G401.6 (cell line): ENCODE data around the gene LAIR2.
"Not testable (repeated sequence)": the region's sequence is repeated elsewhere in the genome, so short reads cannot be mapped to it uniquely, and the experiment has no call there.

ENCODE experiments used
- FAIRE-seq: peaks from 2 replicates; lab custom pipeline; 2012; peaks lifted over from hg19 to GRCh38; lab: Jason Lieb, UNC

LAIR2 gene

GRCh38 chr19:54464630-54465425 lies 37.8 kb upstream of the LAIR2 start:
- peak; percentile 62 for FAIRE-seq

GRCh38 chr19:54465426-54466109 lies 37.1 kb upstream of the LAIR2 start:
- FAIRE-seq, result no peak

- FAIRE-seq, result not testable (repeated sequence)
Observed at GRCh38 chr19:54466110-54466480, 36.5 kb upstream of the LAIR2 start.

GRCh38 chr19:54469496-54469934 lies 33.1 kb upstream of the LAIR2 start:
- FAIRE-seq, result no peak

GRCh38 chr19:54470276-54470887 lies 32.2 kb upstream of the LAIR2 start:
- FAIRE-seq, result no peak

- no peak for FAIRE-seq
Observed at GRCh38 chr19:54470991-54471782, 31.4 kb upstream of the LAIR2 start.

- FAIRE-seq, result peak; percentile 97
Observed at GRCh38 chr19:54473071-54473891, 29.4 kb upstream of the LAIR2 start, which contains the start of gene CDC42EP5. Gene CDC42EP5, minus strand, starts transcription at chr19:54473296. Its CDS starts 7,749 bp downstream, at chr19:54465547.

GRCh38 chr19:54473892-54474372 lies 28.7 kb upstream of the LAIR2 start:
- no peak for FAIRE-seq

GRCh38 chr19:54475706-54476105 lies 26.9 kb upstream of the LAIR2 start:
- FAIRE-seq, result no peak

- no peak for FAIRE-seq
Observed at GRCh38 chr19:54477650-54478049, 25.0 kb upstream of the LAIR2 start.

- peak; percentile 81 for FAIRE-seq
Observed at GRCh38 chr19:54478677-54479266, 23.9 kb upstream of the LAIR2 start.

- no peak for FAIRE-seq
Observed at GRCh38 chr19:54480051-54480450, 22.6 kb upstream of the LAIR2 start.

GRCh38 chr19:54481326-54481930 lies 21.2 kb upstream of the LAIR2 start:
- FAIRE-seq, result no peak

- no peak for FAIRE-seq
Observed at GRCh38 chr19:54482889-54483288, 19.7 kb upstream of the LAIR2 start.

- no peak for FAIRE-seq
Observed at GRCh38 chr19:54484451-54484850, 18.2 kb upstream of the LAIR2 start.

- no peak for FAIRE-seq
Observed at GRCh38 chr19:54485851-54486250, 16.8 kb upstream of the LAIR2 start.

GRCh38 chr19:54489341-54489740 lies 13.3 kb upstream of the LAIR2 start:
- FAIRE-seq, result no peak

- no peak for FAIRE-seq
Observed at GRCh38 chr19:54489766-54490165, 12.9 kb upstream of the LAIR2 start.

- FAIRE-seq, result no peak
Observed at GRCh38 chr19:54492568-54492967, 10.1 kb upstream of the LAIR2 start.

- FAIRE-seq, result not testable (repeated sequence)
Observed at GRCh38 chr19:54493056-54493455, 9.6 kb upstream of the LAIR2 start.
